CD8-positive, alpha-beta memory T cell (primary cell): ENCODE data around the gene SCRN2. TPM values are rescaled to one million over a fixed set of nuclear protein-coding genes. Genes with fewer than 3 reads are reported as not detected.

Experiments
- CTCF ChIA-PET: fragments of 350-600 bp; sonication (Branson Sonifier 250); formaldehyde crosslinking; loops from one replicate; lab custom pipeline; 2021; ENCODE audit warnings: antibody characterized with exemption; lab: Charles Lee
- POLR2A ChIA-PET: fragments of 350-600 bp; sonication (Branson Sonifier 250); formaldehyde crosslinking; loops from one replicate; lab custom pipeline; 2021; ENCODE audit warnings: antibody characterized with exemption; lab: Charles Lee
- DNase-seq, 5 donors: peaks; one replicate each; pipeline versions ENCODE4 v3.0.0 to v3.0.0-alpha.2; 2020 to 2022; ENCODE audit warnings: mixed read lengths in 1 of 5
- H3K27ac ChIP-seq: one replicate; pipeline ENCODE4 v1.7.0; 2013; ENCODE audit warnings: low read depth, mild to moderate bottlenecking, low read length, moderate library complexity
- H3K27me3 ChIP-seq: 2 replicates; pipeline ENCODE4 v1.7.0; 2013; ENCODE audit warnings: low read length, mild to moderate bottlenecking; ENCODE audit not compliant: insufficient read depth, poor library complexity, severe bottlenecking
- H3K36me3 ChIP-seq: 2 replicates; pipeline ENCODE4 v1.7.0; 2013; ENCODE audit warnings: mild to moderate bottlenecking, low read length, moderate library complexity; ENCODE audit not compliant: insufficient read depth
- H3K4me1 ChIP-seq: 2 replicates; pipeline ENCODE4 v1.7.0; 2013; ENCODE audit warnings: mild to moderate bottlenecking, low read length, moderate library complexity; ENCODE audit not compliant: insufficient read depth
- H3K4me3 ChIP-seq: 2 replicates; pipeline ENCODE4 v1.7.0; 2013; ENCODE audit warnings: mild to moderate bottlenecking, low read length
- H3K9me3 ChIP-seq: 2 replicates; pipeline ENCODE4 v1.7.0; 2013; ENCODE audit warnings: mild to moderate bottlenecking, low read length
- H3K27ac Mint-ChIP-seq, 8 donors: one replicate each; pipeline ENCODE4 v1.8.0; 2020 to 2021; ENCODE audit warnings: mixed read lengths in 8 of 8, mild to moderate bottlenecking in 6 of 8, inconsistent platforms in 3 of 8, moderate library complexity in 3 of 8
- H3K27me3 Mint-ChIP-seq, 2 donors: one replicate each; pipeline ENCODE4 v1.8.0; 2020 to 2021; ENCODE audit warnings: mixed read lengths in 2 of 2, mild to moderate bottlenecking in 1 of 2, moderate library complexity in 1 of 2
- H3K36me3 Mint-ChIP-seq, 3 donors: one replicate each; pipeline ENCODE4 v1.8.0; 2020 to 2021; ENCODE audit warnings: mixed read lengths in 3 of 3, inconsistent platforms in 1 of 3, mild to moderate bottlenecking in 1 of 3
- H3K4me1 Mint-ChIP-seq, 3 donors: one replicate each; pipeline ENCODE4 v1.8.0; 2020 to 2021; ENCODE audit warnings: mixed read lengths in 3 of 3, inconsistent platforms in 1 of 3, mild to moderate bottlenecking in 1 of 3
- H3K4me3 Mint-ChIP-seq, 7 donors: one replicate each; pipeline ENCODE4 v1.8.0; 2020 to 2021; ENCODE audit warnings: mixed read lengths in 7 of 7, mild to moderate bottlenecking in 6 of 7, moderate library complexity in 4 of 7, inconsistent platforms in 2 of 7
- H3K9me3 Mint-ChIP-seq, 5 donors: one replicate each; pipeline ENCODE4 v1.8.0; 2020 to 2022; ENCODE audit warnings: mixed read lengths in 5 of 5, mild to moderate bottlenecking in 3 of 5, moderate library complexity in 2 of 5, inconsistent platforms in 1 of 5
- polyA plus RNA-seq: library from polyadenylated mRNA; unstranded; fragments of 300-500 nt; fragmentation: Illumina TruSeq; gene quantifications from one replicate; pipeline ENCODE4 v1.2.3, GENCODE V29; 2021
- total RNA-seq, 2 experiments: library from RNA; stranded (reverse); gene quantifications; one replicate each; pipeline ENCODE4 v1.2.3, GENCODE V29; 2021

The SCRN2 gene
- total and polyA plus RNA-seq, 3 experiments from 2014 or later: 17.2 to 18.0 (median 17.3) TPM

- Histone ChIP-seq H3K9me3 (no peaks in the 10 kb centered on the region), H3K4me1 (peaks cover 12% of the 10 kb centered on the region), H3K27me3 (peaks cover 21% of the 10 kb centered on the region), H3K4me3 (no peak overlapping the region), H3K27ac (no peak overlapping the region), H3K36me3 (no peaks in the 10 kb centered on the region)
- ChIA-PET CTCF (interaction anchor here (1.2 to 1.7 kb wide), 5 partner anchors 14 to 41 kb away, joined by 3 to 4 read pairs (median 3); partner anchors contain the start of gene MRPL10), POLR2A (no interaction called here)
- DNase-seq: no peak
- no peak overlapping the region for H3K4me3 Mint-ChIP-seq
- peaks cover 0 to 2% (median 0%) of the 10 kb centered on the region in 5 donors for H3K9me3 Mint-ChIP-seq
- H3K4me1 Mint-ChIP-seq: peaks cover 8 to 13% (median 12%) of the 10 kb centered on the region in 3 donors
- no peak overlapping the region for H3K27ac Mint-ChIP-seq
- no peaks in the 10 kb centered on the region for H3K36me3 Mint-ChIP-seq
- peaks cover 41 to 74% of the 10 kb centered on the region in 2 donors for H3K27me3 Mint-ChIP-seq
These were observed 14.7 kb upstream of the SCRN2 start for GRCh38 chr17:47855737-47856136.

GRCh38 chr17:47853616-47854015 lies 12.5 kb upstream of the SCRN2 start:
- H3K9me3 Mint-ChIP-seq: peaks cover 0 to 2% (median 0%) of the 10 kb centered on the region in 5 donors
- peaks cover 14 to 19% (median 18%) of the 10 kb centered on the region in 3 donors for H3K4me1 Mint-ChIP-seq
- H3K27me3 ChIP-seq: peaks cover 41% of the 10 kb centered on the region
- H3K27ac Mint-ChIP-seq: no peak overlapping the region
- CTCF ChIA-PET: interaction anchor here (1.9 to 14.0 kb wide), 2 partner anchors 12 to 36 kb away, joined by 6 to 314 read pairs; partner anchors contain the start of genes SCRN2 and SP2
- H3K27me3 Mint-ChIP-seq: peaks cover 52 to 79% of the 10 kb centered on the region in 2 donors
- POLR2A ChIA-PET: no interaction called here
- no peak overlapping the region for H3K27ac ChIP-seq
- H3K36me3 ChIP-seq: no peaks in the 10 kb centered on the region
- H3K4me3 Mint-ChIP-seq: peak overlapping the region in 2 of 7 donors; percentile 9 to 26
- DNase-seq: no peak
- peaks cover 19% of the 10 kb centered on the region for H3K4me1 ChIP-seq
- H3K36me3 Mint-ChIP-seq: no peaks in the 10 kb centered on the region
- H3K9me3 ChIP-seq: no peaks in the 10 kb centered on the region
- H3K4me3 ChIP-seq: no peak overlapping the region

- no peak overlapping the region for H3K4me3 ChIP-seq
- CTCF ChIA-PET: interaction anchor here (0.6 to 14.0 kb wide), 3 partner anchors 10 to 38 kb away, joined by 3 to 314 read pairs (median 4); partner anchors contain the start of genes SCRN2 and SP2
These were observed 11.3 kb upstream of the SCRN2 start for GRCh38 chr17:47852113-47852949.

GRCh38 chr17:47851764-47852112 lies 10.7 kb upstream of the SCRN2 start:
- peaks cover 60% of the 10 kb centered on the region for H3K27me3 ChIP-seq
- H3K36me3 Mint-ChIP-seq: no peaks in the 10 kb centered on the region
- H3K9me3 Mint-ChIP-seq: peaks cover 0 to 2% (median 0%) of the 10 kb centered on the region in 5 donors
- H3K4me3 ChIP-seq: no peak overlapping the region
- DNase-seq: no peak
- ChIA-PET CTCF (interaction anchor here (1.0 to 14.0 kb wide), 2 partner anchors 11 to 38 kb away, joined by 4 to 314 read pairs; partner anchors contain the start of genes SCRN2 and SP2), POLR2A (no interaction called here)
- H3K4me1 Mint-ChIP-seq: peaks cover 14 to 26% (median 18%) of the 10 kb centered on the region in 3 donors
- H3K4me3 Mint-ChIP-seq: peak overlapping the region in 5 of 7 donors; percentile 33 to 65 (median 46)
- H3K27ac ChIP-seq: peak overlapping the region; percentile 39
- peaks cover 30% of the 10 kb centered on the region for H3K4me1 ChIP-seq
- H3K27me3 Mint-ChIP-seq: peaks cover 51 to 84% of the 10 kb centered on the region in 2 donors
- no peak overlapping the region for H3K27ac Mint-ChIP-seq
- no peaks in the 10 kb centered on the region for H3K36me3 ChIP-seq
- no peaks in the 10 kb centered on the region for H3K9me3 ChIP-seq

More at GRCh38 chr17:47852113-47852949, 11.3 kb upstream of the SCRN2 start:
- Mint-ChIP-seq H3K4me1 (peaks cover 14 to 20% (median 18%) of the 10 kb centered on the region in 3 donors), H3K27ac (peak overlapping the region in 1 of 8 donors; percentile 39), H3K4me3 (peak overlapping the region; percentile 13 to 65 (median 46)), H3K9me3 (peaks cover 0 to 2% (median 0%) of the 10 kb centered on the region in 5 donors), H3K27me3 (peaks cover 53 to 83% of the 10 kb centered on the region in 2 donors), H3K36me3 (no peaks in the 10 kb centered on the region)
- peaks cover 25% of the 10 kb centered on the region for H3K4me1 ChIP-seq
- H3K36me3 ChIP-seq: no peaks in the 10 kb centered on the region
- H3K27me3 ChIP-seq: peaks cover 54% of the 10 kb centered on the region
- POLR2A ChIA-PET: no interaction called here
- H3K9me3 ChIP-seq: no peaks in the 10 kb centered on the region
- peak overlapping the region; percentile 39 for H3K27ac ChIP-seq
- no peak for DNase-seq

- ChIA-PET CTCF (interaction anchor here (2.6 to 14.0 kb wide), 2 partner anchors 10 to 39 kb away, joined by 13 to 314 read pairs; partner anchors contain the start of genes SCRN2 and SP2), POLR2A (interaction anchor here (1.5 kb wide), 1 partner anchor 45 kb away, joined by 6 read pairs; the partner anchor contains the start of gene SP2)
- Histone ChIP-seq H3K27ac (peak within 1 kb of the TSS; percentile 51), H3K27me3 (peaks cover 68% of the 10 kb centered on the region), H3K4me1 (peaks cover 30% of the 10 kb centered on the region), H3K4me3 (peak within 1 kb of the TSS; percentile 43), H3K9me3 (no peaks in the 10 kb centered on the region), H3K36me3 (no peaks in the 10 kb centered on the region)
- peaks cover 0 to 2% (median 0%) of the 10 kb centered on the region in 5 donors for H3K9me3 Mint-ChIP-seq
- H3K27me3 Mint-ChIP-seq: peaks cover 51 to 84% of the 10 kb centered on the region in 2 donors
- H3K27ac Mint-ChIP-seq: peak within 1 kb of the TSS in 1 of 8 donors; percentile 11
- DNase-seq: peak; percentile 31 to 73 (median 48)
- peaks cover 14 to 31% (median 18%) of the 10 kb centered on the region in 3 donors for H3K4me1 Mint-ChIP-seq
- H3K36me3 Mint-ChIP-seq: no peaks in the 10 kb centered on the region
- peak within 1 kb of the TSS; percentile 51 to 79 (median 68) for H3K4me3 Mint-ChIP-seq
These were observed 9.9 kb upstream of the SCRN2 start, which contains the start of gene SP6 for GRCh38 chr17:47850692-47851573. SP6 (minus strand) TSS chr17:47851163; CDS start chr17:47848429, 2,734 bp downstream.

GRCh38 chr17:47850373-47850691 lies 9.3 kb upstream of the SCRN2 start:
- peaks cover 51 to 84% of the 10 kb centered on the region in 2 donors for H3K27me3 Mint-ChIP-seq
- Histone ChIP-seq H3K4me1 (peaks cover 30% of the 10 kb centered on the region), H3K27me3 (peaks cover 72% of the 10 kb centered on the region), H3K9me3 (no peaks in the 10 kb centered on the region), H3K36me3 (no peaks in the 10 kb centered on the region), H3K27ac (peak overlapping the region; percentile 51), H3K4me3 (peak overlapping the region; percentile 43)
- ChIA-PET POLR2A (interaction anchor here (1.5 kb wide), 1 partner anchor 45 kb away, joined by 6 read pairs; the partner anchor contains the start of gene SP2), CTCF (interaction anchor here (2.6 to 14.0 kb wide), 2 partner anchors 9 to 40 kb away, joined by 13 to 314 read pairs; partner anchors contain the start of genes SCRN2 and SP2)
- H3K27ac Mint-ChIP-seq: peak overlapping the region in 1 of 8 donors; percentile 11
- peak overlapping the region in 6 of 7 donors; percentile 57 to 79 (median 69) for H3K4me3 Mint-ChIP-seq
- peaks cover 0 to 2% (median 0%) of the 10 kb centered on the region in 5 donors for H3K9me3 Mint-ChIP-seq
- no peaks in the 10 kb centered on the region for H3K36me3 Mint-ChIP-seq
- peaks cover 14 to 31% (median 18%) of the 10 kb centered on the region in 3 donors for H3K4me1 Mint-ChIP-seq
- DNase-seq: no peak

GRCh38 chr17:47848198-47848513 lies 7.1 kb upstream of the SCRN2 start:
- H3K27me3 Mint-ChIP-seq: peaks cover 42 to 81% of the 10 kb centered on the region in 2 donors
- peaks cover 30% of the 10 kb centered on the region for H3K4me1 ChIP-seq
- no peak overlapping the region for H3K4me3 Mint-ChIP-seq
- no peak for DNase-seq
- H3K4me3 ChIP-seq: no peak overlapping the region
- CTCF ChIA-PET: interaction anchor here (14.0 kb wide), 1 partner anchor 42 kb away, joined by 314 read pairs; the partner anchor contains the start of gene SP2
- H3K36me3 Mint-ChIP-seq: no peaks in the 10 kb centered on the region
- H3K27ac Mint-ChIP-seq: no peak overlapping the region
- peaks cover 73% of the 10 kb centered on the region for H3K27me3 ChIP-seq
- no peaks in the 10 kb centered on the region for H3K9me3 ChIP-seq
- H3K4me1 Mint-ChIP-seq: peaks cover 14 to 31% (median 19%) of the 10 kb centered on the region in 3 donors
- peaks cover 0 to 2% (median 0%) of the 10 kb centered on the region in 5 donors for H3K9me3 Mint-ChIP-seq
- POLR2A ChIA-PET: interaction anchor here (0.5 to 1.9 kb wide), 4 partner anchors 17 to 237 kb away, joined by 3 to 7 read pairs (median 4); partner anchors contain the start of gene MRPL10
- no peak overlapping the region for H3K27ac ChIP-seq
- H3K36me3 ChIP-seq: no peaks in the 10 kb centered on the region
